SW480 (cell line): ENCODE results near the gene RRAGD.

Experiments
- DNase-seq: peaks from one replicate; pipeline ENCODE4 v3.0.0-alpha.2; 2016; ENCODE audit warnings: low spot score

RRAGD gene, protein sequence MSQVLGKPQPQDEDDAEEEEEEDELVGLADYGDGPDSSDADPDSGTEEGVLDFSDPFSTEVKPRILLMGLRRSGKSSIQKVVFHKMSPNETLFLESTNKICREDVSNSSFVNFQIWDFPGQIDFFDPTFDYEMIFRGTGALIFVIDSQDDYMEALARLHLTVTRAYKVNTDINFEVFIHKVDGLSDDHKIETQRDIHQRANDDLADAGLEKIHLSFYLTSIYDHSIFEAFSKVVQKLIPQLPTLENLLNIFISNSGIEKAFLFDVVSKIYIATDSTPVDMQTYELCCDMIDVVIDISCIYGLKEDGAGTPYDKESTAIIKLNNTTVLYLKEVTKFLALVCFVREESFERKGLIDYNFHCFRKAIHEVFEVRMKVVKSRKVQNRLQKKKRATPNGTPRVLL

DNA sequence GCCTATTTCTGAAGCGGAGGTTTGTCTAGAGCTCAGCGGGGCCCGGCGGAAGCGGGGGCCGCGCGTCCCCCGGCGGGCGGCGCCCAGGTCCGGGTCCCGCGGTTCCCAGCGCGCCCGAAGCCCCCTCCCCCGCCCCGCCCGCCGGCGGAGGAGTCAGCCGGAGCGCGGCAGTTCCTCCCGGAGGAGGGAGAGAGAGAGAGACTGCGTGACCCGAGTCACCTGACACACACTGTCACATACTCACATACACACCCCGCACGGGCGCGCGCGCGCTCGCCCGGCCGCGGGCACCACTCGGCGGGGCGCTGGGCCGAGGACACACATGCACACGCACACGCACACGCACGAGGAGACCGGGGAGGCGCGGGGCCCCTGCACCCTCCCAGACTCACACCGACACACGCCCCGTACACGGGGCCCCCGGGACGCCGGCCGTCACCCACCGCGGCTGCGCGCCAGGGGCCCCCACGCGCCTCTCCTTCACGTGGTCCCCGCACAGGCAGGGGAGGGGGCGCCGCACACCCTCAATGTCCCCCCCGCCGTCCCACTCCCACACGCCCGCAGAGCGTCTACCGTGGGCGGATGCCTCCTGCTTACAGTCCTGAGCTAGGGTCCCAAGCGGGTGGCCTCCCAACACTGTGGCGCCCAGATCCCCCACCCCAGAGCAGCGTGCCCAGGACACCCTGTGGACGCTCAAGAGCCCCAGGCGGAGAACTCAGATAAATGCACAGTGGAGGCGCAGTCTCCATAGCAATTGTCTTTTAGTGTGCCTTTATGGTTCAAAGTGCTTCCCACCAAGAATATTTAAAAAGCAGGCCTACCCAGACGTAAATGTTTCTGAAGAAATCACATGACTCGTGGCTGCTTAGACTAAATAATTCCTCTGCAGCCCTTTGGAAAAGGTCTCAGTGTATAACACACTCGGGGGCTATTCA is at the start of gene RRAGD:
Gene RRAGD (minus strand): TSS at position 203 of the 935 bp plus-strand sequence. CDS start 280 bp downstream, outside the sequence.
- peak; percentile 69 for DNase-seq

DNA sequence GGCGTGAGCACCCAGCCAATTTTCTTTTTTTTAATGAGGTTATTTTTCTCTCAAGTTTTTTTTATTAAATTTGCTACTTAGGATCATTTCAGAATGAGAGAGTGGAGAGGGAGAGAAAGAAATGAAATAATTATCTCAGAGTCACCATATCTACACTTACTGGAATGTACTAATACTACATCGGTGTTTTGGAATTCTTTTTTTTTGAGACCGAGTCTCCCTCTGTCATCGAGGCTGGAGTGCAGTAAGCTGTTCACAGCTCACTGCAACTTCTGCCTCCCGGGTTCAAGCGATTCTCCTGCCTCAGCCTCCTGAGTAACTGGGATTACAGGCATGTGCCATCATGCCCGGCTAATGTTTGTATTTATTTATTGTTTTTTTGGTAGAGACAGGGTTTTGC is 48.6 kb upstream of the RRAGD start:
- no peak for DNase-seq

DNA sequence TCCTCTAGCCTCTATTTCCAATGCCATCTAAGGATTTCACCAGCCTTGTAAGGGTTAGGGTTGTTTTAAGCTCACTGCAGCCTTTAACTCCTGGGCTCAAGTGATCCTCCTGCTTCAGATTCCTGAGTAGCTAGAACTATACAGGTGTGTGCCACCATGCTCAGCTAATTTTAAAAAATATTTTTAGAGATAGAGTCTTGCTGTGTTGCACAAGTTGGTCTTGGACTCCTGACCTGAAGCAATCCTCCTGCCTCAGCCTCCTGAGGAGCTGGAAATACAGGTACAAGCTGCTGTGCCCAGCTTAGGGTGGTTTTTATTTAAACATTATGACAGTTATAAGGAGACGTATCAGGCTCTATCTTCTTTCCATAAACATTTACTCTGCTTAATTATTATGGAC is 47.4 kb upstream of the RRAGD start:
- no peak for DNase-seq

DNA sequence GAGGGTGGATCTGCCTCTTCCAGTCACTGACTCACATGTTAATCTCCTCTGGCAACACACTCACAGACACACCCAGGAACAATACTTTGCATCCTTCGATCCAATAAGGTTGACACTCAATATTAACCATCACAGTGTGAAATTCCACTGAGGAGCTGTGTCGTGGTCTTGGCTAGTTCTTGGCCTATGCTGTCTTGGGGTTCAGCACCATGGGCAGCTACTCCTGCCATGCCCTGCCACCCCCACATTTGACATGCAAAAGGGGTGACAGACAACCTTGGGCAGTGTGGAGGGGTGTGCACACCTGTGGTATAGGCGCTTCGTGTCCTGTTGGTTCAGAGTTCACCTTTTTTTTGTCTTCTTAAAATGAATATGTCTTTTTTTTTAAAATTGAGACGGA is 46.6 kb upstream of the RRAGD start:
- DNase-seq, result no peak

DNA sequence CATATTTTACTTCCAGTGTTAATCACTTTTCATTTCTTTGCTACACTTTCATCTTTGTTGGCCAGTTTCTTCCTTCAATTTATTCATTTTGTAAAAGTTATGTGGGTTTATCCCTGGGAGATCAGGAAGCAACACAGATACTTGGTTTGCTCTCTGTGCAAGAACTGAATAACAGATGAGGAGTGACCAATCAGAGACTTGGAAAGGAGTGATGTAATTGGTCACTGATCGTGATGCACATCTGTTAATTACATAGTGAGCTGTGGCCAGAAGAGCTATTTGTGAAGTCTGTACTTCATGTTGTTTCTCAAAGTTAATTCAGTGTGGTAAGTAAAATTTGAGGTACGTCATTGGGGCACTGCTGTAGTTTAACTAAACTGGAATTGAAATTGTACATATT is 42.2 kb upstream of the RRAGD start:
- no peak for DNase-seq

DNA sequence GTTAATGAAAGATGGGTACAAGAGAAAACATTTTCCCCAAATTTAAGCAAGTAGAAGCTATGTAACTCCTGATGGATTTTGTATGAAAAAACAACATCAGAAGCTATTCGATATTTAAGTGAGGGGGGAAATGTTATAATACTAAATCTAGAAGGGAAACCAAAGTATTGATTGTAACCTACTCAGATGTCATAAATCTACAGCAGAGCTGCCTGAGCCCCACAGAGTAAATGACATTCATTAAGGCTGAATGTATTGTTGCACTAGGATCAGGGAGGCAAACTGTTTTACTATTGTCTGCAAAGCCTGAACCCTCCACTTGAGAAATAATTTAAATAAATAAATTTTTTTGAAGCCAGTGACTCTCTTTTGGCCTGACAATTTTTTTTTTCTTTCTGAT is 40.2 kb upstream of the RRAGD start:
- no peak for DNase-seq

DNA sequence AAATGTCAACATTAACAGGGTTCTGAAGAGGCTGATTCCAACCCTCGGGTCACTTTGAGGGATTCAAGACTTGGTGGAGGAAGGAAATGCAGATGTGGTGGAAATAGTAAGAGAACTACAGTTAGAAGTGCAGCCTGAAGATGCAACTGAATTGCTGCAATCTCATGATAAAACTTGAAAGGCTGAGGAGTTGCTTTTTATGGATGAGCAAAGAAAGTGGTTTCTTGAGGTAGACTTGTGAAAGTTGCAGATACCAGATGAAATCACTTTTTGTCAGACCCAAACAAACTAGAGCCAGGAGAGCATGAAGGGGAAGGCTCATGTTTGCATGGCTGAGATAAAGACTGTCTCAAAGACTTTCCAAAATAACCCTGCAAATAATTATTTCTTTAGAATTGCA is 37.1 kb upstream of the RRAGD start:
- DNase-seq, result no peak

DNA sequence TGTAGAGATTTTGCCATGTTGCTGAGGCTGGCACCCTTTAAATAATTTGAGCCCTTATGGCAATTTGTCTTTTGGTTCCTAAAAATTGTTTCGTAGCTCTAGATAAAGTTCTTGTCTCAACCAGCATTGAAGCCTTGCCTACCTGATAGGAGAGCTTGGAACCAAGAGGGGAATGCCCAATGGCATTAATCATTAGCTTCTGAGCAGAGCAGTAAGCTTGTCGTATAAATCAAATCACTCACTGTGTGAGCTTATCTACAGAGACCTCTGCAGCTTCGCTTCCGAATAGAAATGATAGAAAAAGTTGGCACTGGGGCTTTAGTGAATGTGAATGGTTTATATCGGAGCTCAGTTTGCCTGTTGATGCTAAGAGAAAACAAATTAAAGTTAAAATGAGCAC is 31.6 kb upstream of the RRAGD start:
- DNase-seq, result no peak

DNA sequence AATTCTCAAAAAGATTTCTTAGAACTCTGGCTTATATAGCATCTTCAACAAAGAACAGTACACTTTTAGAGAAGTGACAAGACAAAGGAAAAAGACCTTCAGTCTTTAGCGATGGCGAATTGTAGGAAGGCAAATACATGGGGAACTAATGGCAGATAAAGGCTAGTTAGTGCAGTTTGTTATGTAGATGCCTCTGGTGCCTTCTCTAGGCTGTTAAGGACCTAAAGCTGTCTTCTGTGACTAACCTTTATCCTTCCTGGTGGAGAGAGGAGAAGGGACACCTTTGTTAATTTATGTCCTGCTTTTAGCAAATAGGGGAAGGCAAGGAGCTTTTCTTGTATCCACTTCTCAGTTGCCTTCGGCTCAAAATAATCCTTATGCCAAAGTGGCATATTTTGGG is 28.1 kb upstream of the RRAGD start:
- no peak for DNase-seq

DNA sequence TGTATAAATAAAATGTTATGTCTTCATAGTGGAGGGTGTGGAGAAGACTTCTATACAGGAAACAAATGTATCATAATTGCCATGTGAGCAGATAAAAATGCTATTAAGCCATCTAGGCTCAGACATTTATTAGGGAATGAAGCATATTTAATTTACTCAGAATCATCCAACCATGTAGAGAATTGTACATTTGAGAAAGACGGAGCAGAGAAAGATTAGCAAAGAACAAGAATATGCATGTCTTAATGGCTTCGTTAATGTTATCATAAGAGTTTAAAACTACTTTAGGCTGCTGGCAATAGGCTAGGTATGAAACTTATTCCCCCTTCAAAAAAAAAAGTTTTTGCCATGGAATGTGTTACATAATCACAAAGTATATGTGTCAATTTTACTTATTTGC is 26.9 kb upstream of the RRAGD start:
- DNase-seq, result no peak

DNA sequence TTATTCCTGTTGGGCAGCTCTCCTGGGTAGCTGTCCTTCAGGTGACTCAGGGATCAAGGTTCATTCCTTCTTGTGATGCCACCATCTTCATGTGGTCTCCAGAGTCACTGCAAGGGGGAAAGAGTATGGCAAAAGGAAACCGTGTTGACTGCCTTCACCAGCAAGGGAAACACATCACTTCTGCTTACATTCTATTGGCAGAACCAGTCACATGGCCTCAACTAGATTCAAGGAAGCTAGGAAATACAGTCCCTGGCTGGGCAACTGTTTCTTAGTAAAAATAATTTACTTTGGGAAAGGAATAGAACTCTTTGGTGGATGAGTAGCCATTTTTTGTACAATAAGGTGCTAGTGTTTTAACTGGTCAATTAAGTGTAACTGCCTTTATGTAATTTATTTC is 26.2 kb upstream of the RRAGD start:
- DNase-seq, result no peak

DNA sequence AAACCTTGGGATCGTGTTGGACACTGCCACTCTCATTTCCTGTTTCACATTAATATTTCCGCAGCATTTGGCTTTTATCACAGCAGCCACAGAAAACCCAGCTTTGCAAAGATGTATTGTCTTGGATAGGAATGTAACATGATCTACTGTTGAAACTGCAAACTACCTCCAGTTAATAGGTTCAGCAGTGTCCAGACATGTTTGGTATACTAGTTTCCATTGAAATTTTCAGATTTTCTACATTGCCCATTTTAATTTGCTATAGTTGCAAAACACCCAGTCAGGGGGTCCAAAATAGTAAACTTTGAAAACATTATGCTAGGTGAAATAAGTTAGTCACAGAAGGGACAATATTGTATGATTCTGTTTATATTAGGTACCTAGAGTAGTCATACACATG is 24.2 kb upstream of the RRAGD start:
- DNase-seq, result no peak

DNA sequence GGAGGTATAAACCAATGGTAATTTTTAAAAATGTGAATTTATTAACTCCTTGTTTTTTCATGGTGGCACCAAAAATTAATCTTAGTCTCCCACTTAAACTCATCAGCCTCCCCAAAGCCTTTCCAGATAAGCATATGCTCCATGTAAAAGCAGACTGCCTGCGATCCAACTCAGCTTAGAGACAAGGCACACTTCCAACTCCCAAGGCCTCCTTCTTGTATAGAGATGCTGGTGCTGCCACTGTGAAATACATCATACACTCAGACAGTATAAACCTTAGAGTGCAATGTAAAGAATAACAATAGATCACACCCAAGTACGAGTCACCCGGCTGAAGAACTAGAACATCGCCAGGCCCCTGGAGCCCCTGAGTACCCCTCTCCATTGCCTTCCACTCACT is 22.9 kb upstream of the RRAGD start:
- no peak for DNase-seq

DNA sequence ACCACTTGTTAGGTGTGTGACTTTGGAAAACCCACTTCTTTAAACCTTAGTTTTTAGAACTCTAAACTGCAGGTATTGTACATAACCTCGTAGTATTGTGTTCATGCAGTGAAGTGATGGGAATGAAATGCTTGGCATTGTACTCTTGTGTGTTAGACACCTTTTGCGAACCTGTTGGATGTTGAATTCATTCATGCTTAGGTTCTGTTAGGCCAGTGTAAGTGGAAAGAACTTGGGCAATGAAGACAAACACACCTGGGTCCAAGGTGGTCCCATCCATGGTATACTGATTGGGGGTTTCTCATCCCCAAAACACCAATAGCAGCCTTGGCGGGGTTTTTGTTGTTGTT is 22.1 kb upstream of the RRAGD start:
- DNase-seq, result no peak

DNA sequence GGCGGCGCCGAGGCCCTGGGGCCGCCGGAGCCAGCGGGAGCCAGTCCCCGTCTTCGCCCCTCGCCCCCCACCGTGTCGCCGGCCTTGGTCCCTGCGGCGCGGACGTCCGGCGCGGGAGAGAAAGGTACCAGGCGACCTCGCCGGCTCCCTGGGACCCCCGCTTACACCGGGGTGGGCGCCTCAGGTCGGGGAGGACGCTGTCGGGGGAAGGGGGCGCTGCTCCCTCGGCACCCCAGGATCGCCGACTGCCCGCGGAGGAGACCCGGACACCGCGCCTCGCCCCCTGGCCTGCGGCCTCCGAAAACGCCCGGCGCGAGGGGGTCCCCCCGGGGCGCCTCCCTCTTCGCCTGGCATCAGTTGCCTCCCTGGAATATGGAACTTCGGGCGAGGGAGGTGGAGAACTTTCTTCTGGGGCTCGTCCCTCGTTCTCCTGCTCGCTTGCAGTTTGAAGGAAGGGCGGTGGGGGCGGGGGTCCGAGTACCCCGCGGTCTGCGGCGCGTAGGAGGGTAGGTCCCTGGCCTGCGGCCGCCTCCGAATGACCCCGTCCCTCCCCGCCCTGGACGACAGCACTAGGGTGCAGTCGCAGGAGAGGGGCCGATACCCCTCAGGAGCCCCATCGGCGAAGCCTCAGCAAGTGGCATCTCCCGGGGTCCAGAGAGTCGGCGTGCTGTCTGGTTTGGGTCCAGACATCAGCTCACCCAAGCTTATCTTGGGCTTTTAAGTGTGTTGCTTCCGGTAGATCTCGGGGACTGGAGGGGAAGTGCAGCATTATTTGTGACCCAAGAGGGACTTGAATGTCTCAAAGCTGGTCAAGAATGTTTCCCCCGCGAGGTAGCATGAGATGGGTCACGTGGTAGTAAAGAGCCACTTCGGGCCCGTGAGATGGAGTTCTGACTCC is 21.4 kb upstream of the RRAGD start:
- no peak for DNase-seq

DNA sequence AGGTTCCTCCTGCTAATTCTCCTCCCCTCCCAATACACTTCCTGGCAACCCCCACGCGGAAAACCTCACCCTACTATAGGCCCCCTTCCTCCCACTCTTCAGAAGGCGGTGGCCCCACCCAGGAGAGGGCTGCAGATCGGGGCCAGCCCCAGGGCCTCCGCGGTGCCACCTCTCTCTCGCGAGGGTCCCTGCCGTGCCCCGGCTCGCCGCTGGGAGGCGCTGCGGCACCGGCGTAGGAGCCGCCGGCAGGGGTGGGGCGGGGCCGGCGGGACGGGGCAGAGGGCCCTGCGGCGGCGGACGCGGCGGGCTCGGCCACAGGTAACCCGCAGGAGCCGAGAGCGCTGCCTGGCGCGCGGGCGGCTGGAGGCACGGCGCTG is 20.8 kb upstream of the RRAGD start, which contains the start of gene ANKRD6:
Gene ANKRD6 (plus strand): TSS at position 278 of the 377 bp plus-strand sequence. CDS start 133,825 bp downstream, outside the sequence.
- peak; percentile 35 for DNase-seq

DNA sequence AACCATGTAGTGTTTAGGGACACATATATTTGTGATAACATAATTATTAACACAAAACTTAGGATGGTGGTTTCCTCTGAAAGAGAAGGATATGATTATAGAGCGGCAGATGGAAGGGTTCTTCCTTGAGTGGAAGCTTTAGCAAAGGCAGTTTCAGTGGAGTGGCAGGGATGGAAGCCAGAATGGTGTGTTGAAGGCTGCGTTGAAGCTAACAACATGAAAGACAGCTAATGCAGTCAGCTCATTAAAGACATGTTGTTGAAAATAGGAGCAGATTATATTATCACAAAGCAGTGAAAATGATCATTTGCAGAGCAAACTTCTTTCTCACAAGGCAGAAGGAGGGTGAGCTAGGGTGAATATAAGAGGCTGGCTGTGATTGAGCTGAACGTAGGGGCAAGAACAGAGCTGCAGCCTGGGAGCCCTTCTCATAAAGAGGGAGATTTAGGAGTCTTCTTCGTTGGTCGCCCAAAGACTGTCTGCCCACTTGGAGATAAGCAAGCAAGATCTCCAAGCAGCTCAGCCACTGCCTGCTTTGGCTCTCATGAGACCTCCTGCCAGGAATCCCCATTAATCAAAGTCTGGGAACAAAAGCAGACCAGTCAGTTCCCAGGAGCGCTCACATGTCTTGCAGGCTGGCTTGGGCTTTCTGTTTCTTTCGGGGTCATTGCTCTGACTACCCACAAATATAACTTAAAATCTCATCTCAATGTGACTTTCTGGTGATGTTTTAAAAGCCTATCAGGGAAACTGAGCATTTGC is 18.3 kb upstream of the RRAGD start:
- DNase-seq, result no peak

DNA sequence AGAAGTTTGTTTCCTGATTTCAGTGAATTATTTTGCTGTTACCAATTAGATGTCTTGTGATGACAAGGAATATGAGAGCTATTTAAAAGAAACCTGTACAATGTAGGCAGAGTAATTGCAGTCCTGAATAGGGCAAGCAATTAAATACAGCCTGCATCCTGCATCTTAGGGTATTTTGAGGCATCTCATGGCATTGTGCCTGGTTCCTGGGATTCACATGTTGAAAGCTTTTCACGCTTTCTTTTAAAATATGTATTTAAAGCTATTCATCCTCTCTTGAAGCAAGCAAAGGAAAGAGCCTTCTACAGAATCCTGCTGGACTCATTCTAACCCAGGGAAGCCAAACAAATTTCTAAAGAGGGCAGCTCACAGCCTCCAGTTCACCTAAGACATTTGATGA is 4.7 kb upstream of the RRAGD start:
- DNase-seq, result no peak

DNA sequence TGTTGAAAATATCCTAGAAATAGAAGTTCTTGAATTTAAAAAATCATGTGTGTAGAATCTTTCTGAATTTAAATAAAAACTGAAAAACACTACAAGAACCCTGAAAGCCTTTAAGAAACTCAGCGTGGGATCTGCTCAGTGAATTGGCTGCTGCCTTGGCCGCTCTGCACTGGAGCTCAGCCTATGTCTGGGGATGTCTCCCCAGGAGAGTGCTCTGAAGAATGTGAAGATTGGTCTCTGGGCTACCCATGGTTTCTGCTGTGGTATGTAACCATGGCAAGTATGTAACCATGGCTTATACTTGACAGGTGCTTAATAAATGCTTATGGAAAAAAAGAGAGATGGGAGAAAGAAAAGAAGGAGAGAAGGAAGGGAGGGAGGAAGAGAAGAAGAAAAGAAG is 3.1 kb upstream of the RRAGD start:
- no peak for DNase-seq

DNA sequence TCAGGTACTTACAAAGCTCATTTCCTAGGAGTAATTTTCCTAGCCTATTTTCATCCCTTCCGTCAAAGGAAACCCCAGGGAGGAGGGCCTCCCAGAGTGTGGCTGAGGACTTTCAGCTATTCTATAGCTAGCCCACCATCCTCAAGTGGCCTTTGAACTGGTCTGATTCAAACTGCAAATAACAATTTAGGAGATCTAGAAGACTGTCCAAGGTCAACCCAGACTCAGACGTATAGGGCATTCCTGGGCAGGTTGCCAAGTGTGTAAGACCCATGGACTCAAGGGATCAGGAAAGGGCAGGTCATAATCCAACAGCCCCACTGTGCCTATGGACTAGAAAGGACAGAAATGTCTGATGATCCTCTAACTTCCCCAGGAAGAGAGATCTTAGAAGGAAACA is 2.1 kb upstream of the RRAGD start:
- no peak for DNase-seq

DNA sequence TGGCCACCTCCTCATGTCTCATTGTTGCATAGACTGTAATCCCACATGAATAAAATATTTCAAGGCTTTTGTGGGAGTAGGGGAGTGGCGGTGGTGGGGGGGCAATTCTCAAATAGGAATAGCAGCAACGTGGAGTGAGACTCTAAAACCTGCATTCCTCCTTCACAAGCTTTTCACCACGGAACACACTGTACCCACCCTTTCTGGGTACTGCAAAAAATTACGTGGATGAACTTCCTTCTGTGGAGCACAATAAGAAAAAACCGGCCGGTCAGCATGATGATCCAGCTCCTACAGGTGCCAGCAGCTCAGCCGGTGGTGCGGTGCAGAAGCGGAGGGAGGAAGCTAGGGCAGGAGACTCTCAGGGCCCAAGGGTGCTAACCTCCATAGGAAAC is 930 bp upstream of the RRAGD start:
- DNase-seq, result peak; percentile 10
